ENCODE data around the gene RAPGEF3.
A peak's percentile ranks its signal among the peaks of the same experiment; 100 is the strongest.

The RAPGEF3 gene

DNA sequence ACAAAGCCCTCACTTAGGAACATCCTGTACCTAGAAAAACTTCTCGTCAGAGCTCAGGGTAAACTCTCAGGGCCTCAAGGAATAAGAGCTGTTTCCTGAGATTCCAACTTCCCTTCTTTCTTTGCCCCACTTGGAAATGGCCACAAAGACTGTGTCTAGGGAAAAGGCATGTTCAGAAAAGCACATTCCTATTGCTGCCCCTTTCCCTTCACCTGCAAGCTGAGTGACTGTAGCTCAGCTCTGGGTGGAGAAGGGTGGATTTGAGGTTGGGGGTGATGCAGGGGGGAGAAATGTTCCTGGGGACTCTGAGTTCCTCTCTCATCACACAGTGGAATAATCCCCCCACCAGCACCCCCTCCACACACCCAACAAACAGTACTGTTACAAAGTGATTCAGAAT is 40.1 kb downstream of the RAPGEF3 start:
- no peak for DNase-seq (ENCODE audit: low read depth)

DNA sequence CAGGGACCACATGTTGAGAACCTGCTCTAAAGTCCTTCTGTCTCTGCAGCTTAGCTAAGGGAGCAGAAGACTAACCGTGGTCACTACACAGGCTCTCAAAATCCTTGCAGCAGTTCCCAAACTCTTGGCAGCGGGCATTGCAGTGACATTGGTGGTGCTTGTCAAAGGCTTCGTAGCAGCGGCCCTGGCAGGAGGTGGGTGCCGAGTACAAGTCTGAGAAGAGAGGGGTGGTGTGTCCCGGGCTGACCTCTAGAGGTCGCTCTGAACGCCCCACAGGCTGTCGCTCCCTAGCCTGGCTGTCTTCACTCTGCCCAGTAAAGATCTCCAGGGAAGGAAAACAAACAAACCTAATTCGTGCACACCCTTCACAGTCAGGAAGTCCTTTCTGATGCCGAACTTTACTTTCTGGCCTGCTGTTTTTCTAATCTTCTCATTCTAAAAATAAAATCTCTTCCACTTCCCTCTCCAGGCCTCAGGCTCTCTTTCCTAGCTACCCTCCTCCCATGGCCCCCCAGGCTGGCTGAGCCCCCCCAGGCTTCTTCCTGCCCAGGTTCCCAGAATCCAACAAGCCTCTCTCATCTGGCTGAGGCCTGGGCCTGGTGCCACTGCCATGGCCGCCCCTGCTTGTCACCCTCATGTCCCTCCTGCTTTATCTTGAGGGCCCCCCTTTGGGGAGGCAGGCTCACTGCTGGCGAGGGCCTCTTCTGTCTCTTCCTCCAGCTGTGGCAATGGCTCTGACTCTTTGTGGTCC is 41.1 kb downstream of the RAPGEF3 start:
- DNase-seq (ENCODE audit: low read depth): peak; percentile 78

DNA sequence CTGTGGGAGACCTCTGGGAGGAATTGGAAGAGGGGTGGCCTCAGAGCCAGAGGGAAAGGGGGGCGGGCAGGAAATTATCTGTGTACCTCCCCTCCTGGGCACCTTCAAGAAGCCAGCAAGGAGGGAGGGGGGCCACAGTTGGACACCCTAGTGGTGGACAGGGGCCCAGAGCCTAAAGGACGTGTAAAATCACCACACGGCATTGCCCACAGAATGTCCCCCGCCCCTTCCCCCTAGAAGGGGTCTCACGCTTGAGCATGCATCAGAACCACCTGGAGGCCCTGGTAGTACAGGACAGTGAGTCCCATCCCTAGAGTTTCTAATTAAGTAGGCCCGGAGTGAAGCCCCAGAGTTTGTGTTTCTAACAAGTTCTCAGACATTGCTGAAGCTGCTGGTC is 41.6 kb downstream of the RAPGEF3 start:
- no peak for DNase-seq (ENCODE audit: low read depth)

DNA sequence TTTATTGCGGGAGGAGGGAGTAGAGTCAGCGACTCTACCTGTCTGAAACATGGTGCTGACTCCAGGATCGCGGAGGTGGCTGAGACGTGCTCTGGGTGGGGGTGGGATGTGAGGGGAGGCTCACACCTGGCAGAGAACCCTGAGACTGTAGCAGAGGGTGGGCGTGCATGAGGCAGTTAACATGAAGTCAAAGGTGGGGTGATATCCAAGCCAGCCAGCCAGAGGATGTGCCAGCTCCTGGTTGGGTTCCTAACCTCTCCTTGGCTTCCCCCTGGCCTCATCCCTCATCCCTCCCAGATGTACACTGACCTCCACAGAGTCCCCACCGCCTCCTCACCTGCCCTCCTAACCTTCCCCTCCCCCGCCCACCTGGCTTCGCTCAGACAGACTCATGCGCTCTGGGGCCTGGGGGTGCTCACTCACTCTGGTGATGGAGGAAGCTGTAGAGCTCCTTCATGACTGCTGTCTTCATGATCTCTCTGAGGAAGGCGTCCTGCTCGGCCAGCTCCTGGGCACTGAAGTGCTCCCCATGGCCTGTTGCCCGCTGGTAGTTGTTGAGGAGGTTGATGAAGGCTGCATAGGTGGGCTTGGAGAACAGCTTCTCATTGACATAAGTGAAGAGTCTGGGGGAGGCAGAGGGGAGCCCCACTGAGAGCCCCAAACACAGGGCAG is 42.7 kb downstream of the RAPGEF3 start:
- DNase-seq (ENCODE audit: low read depth): no peak

DNA sequence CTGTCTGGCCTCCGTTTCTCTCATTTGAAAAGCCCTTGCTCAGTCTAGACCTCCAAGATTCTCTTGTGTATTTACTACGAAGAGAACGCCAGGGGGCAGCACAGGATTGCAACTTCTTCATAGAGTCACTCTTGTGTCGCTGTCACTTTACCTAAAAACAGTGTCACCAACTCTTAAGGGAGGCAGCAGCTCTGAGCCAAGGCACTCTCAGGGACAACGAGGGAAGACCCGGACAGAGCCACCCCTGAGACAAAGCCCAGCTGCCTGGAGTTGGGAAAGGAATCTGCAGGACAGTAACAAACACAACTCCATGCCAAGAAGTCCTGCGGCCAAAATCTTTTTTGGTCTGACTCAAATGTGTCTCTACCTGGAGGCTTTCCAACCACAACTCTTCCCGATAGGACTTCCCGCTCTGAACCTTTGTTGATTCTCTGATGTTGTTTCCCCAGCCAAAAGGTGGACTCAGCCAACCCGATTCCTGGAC is 43.2 kb downstream of the RAPGEF3 start:
- peak; percentile 62 for DNase-seq (ENCODE audit: low read depth)

DNA sequence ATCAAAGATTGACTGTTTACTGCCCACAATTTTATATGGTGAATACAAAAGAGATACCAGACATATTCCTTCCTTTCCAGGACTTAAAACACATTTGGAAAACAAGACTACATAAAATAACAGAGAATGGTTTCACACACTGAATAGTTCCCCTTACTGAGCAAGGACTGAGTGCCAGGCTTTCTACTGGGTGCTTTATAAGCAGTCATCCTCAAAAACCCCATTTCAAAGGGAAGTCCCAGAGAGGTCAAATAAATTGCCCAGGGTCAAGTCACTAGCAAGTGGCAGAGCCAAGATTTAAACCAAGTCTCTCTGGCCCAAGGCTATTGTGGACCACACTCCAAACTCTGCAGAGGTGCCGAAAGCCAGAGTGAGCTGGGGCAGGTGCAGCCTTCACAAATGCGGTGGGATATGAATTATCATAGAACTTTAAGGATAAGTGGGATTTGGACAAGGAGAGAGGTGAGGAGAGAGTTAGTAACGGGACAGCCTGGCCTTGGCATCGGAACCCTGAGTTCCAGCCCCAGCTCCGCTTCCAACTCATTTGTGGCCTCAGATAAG is 43.8 kb downstream of the RAPGEF3 start:
- no peak for DNase-seq (ENCODE audit: low read depth)

DNA sequence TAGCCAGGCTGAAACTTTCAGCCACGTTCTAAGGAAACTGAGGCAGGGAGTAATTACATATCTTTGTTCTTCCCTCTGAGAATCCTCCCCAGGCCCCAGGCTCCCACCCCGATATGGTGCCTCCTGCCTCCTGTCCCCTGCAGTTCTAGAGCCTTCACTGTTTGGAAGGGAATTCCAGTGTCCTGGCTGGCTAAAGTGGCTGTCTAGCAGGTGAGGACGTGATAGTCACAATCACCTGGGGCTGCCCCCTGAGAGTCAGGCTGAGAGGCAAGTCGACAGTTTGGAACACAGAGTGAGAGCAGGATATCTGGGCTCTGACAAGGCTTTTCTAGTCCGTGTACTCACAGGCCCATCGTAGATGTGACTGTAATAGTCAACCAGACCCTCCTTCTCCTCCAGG is 46.5 kb downstream of the RAPGEF3 start:
- DNase-seq (ENCODE audit: low read depth): no peak

DNA sequence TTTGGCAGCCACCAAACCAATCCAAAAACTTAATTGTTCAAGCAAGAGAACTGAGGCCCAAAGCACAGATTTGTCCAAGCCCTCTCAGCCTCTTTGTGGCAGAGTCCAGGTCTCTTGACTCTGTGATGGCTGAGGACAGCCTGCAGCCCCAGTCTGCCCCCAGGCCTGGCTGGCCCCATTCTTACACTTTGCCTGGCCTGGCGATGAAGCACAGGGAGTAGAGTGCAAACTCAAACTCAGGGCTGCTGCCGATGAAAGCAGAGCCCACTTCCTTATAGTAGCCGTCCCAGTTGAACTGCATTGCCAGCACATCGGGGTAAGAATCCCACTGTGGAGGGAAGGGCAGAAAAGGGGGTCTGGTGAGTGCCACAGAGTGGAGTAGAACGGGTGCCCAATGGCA is 47.2 kb downstream of the RAPGEF3 start:
- no peak for DNase-seq (ENCODE audit: low read depth)

DNA sequence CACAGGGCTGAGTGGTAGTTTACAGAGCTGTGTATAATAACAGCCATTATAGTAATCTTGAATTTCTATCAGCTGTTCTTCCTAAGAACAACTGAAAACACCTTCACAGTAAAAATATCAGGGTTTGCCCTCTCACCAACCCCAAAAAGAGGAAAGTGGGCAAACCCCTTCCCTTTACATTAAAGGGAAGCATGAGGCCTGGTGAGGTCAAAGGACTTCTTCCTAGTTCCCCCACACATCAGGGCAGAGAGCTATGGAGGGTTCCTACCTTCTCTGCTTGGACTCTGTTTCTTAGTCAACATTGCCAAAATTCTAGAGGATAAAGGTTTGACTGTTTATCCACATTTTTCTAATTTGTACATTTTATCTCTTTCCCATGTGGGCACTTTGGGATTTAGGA is 48.4 kb downstream of the RAPGEF3 start:
- DNase-seq (ENCODE audit: low read depth): no peak

DNA sequence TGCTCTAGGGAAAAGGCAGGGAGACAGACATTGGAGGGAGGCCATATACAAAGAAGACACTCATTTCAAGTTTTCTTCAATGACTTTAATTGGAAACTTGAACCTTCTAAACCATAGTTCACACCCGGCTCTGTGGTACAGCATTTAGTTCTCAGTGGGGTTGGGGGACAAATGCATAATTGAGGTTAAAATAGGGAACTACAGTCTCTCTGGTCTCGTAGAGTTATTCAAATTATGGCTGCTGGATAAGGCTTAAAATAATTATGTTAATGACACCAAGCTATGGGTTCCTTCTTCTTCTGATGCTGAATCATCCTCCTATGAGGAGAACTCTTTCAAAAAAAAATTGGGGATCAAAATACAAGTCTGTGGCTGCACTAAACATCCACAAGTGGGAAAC is 49.0 kb downstream of the RAPGEF3 start:
- no peak for DNase-seq (ENCODE audit: low read depth)

DNA sequence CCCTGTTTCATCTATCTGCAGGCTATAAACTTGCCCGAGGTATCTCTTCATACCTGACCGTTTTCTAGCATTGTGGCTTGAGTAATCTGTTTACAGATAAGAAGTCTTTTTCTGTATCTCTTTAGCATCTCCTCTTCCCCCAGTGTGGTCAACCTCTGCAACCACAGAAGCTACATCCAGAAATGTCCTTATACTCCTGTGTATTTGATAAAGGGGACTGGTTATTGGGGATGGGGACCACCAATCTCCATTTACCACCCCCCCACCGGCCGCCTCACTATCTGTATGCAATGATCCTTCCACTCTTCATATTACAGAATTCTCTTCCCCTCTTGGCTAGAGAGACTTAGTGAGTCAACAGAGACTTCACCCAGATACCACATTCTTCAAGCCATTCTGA is 49.4 kb downstream of the RAPGEF3 start:
- DNase-seq (ENCODE audit: low read depth): no peak

DNA sequence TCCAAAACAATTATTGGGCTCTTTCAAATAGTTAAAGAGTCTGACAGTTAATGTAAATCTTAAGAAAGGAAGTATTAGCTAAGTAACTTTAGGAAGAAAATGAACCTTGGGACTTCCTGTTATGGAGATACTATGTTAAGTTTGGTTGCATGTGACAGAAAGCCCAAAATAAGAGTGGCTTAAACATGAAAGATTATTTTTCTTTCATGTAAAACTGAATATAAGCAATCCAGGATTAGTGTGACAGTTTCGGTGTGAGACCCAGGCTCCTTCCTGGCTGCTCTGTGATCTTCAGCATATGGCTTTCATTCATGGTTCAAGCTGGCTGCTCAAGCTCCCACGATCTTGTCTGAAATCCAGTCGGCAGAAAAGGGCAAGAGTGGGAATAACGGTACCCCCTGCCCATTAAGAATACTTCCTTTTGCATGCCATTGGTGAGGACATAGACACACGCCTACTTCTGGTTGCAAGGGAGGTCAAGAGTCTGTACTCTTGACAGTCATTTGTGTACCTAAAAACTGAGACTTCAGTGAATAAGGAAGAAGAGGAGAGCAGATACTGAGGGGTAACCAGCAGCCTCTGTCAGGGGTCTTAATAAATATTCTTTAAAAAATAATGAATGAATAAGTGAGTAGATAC is 50.7 kb downstream of the RAPGEF3 start:
- DNase-seq (ENCODE audit: low read depth): no peak

DNA sequence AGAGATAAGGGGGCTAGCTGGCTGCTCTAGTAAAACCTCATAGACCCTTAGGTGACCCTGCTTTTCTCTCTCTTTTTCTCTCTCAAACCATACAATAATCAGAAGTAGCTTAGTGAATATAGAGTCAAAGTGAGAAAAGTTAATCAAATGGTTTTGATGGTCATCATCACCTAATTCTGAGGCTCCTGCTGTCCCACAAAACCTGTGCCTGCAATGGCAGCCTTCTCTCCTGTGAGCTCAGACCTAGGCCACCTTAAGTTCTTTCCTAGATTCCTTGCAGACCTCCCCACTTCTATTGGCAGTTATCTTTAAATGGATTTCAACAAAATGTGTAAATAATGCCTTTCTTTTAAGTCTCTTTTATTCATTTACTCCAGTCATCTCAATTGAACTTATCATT is 51.3 kb downstream of the RAPGEF3 start:
- DNase-seq (ENCODE audit: low read depth): no peak

DNA sequence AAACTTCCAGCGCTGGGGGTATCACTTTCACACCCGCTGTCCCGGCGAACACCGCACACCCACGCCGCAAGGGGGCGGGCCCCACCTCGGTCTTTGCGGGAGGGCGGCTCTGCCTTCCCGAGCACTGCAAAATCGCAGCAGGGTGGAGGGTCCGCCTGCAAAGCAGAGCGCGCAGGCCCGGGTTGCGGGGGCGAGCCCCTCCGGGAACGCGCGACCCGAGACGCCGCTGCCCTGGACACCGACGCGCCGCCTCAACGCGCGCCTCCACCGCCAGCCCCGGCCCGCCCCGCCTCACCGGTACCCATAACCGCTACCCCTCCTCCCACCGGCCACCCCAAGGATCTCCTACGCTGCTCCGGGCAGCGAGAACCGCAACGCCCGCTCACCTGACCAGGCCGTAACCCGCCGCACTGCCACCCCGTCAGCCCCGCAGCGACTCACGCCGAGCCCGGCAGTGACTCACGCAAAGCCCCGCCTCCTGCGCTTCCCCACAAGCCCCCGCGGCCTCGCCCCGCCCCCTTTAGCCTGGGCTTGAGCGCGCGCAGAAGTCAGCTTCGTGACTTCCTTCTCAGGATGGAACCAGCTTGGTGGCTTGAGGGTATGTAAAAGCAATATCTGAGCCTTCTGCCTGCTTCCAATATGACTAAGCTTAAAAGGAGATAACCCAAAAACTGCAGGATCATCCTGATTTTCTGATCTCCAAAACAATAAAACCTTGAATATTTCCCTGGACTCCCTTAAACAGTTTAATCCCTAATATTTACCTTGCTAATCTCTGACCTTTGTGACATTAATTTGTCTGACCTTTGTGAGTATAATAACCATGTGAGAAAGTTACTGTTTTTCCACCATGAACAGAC is 52.9 kb downstream of the RAPGEF3 start, which contains the start of gene RPAP3:
Gene RPAP3, minus strand, starts transcription at position 465 of the 860 bp plus-strand sequence. CDS start 3,190 bp downstream, outside the sequence.
- DNase-seq (ENCODE audit: low read depth): peak; percentile 84

DNA sequence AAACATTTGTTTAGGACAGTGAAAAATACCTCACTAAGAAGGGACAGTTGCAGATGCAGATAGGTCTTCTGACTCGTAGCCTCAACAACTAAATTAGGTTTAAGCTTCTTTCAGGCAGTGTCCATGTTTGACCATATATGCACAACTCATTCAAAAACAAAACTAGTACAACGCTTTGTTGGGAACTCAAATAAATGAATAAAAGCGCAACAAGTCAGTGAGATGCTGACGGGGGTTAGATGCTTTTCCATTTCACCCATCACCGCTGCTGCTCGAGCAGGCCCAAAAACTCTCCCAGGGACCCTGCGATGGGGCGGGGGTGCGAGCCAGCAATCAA is 53.5 kb downstream of the RAPGEF3 start:
- DNase-seq (ENCODE audit: low read depth): no peak

DNA sequence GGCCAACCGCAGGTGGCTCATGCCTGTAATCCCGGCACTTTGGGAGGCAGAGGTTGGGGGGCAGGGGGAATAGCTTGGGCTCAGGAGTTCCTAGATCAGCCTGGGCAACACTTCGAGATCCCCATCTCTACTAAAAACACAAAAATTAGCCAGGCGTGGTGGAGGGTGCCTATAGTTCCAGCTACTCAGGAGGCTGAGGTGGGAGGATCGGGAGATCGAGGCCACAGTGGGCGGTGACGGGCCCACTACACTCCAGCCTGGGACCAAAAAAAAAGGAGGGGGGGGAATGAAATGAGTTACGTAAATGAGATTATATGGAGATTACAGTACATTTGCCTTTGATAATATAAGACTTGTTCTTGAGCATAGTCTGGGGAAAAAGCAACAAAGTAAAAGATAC is 54.0 kb downstream of the RAPGEF3 start:
- no peak for DNase-seq (ENCODE audit: low read depth)

DNA sequence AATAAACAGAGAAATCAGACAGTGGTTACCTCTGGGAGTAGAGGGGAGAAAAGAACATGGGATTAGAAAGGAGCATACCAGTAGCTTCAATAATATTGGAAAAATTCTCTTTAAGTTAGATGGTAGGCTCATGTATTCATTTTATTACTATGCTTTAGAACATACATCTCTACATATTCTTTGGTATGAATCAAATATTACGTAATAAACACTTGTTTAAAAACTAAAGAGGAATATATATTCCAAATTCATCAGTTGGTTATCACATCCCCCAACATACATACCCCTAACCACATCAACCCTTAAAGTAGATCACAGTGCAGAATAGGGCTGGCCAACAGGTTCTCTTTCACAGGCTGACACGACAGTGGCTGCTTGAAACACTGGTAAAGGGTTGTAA is 58.4 kb downstream of the RAPGEF3 start:
- DNase-seq (ENCODE audit: low read depth): no peak

DNA sequence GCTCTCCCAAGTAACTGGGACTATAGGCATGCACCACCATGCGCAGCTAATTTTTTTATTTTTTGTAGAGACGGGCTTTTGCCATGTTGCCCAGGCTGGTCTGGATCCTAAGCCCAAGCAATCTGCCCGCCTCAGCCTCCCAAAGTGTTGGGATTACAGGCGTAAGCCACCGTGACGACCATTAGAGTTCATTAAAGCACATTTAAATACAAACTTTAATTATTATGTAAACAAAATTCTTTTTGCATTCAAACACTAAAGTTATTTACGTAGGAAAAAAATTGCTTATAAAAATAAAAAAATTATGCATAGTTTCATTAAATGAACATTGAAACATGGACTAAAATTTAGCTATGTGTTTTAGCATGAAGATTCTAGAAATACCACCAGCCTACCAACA is 60.0 kb downstream of the RAPGEF3 start:
- no peak for DNase-seq (ENCODE audit: low read depth)

DNA sequence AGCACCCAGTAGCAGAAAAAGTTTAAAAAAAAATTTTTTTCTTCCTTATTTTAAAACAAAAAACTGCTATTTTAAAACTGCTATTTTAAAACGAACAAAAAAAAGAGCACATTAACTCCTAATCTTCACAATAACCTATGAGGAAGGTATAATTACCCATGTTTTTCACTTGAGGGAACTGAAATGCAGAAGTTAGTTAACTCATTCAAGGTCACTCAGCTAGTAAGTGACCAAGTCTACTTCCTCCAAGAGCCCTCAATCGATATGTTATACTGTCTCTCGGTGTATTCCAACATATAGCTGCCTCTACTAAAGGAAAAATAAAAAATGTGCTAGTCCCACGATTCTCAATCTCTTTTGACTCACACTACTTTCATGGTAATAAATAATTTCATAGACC is 60.6 kb downstream of the RAPGEF3 start:
- no peak for DNase-seq (ENCODE audit: low read depth)

DNA sequence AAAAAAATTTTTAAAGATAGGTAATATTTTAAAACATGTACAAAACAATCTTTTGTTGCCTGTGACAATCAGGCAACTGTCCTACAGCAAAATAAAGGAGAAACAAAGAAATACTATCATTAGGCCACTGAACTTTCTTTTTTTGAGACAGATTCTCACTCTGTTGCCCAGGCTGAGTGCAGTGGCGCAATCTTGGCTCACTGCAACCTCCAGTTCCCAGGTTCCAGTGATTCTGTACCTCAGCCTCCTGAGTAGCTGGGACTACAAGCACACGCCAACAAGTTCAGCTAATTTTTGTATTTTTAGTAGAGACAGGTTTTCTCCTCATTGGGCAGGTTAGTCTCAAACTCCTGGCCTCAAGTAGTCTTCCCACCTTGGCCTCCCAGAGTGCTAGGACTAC is 69.5 kb downstream of the RAPGEF3 start:
- no peak for DNase-seq (ENCODE audit: low read depth)

DNA sequence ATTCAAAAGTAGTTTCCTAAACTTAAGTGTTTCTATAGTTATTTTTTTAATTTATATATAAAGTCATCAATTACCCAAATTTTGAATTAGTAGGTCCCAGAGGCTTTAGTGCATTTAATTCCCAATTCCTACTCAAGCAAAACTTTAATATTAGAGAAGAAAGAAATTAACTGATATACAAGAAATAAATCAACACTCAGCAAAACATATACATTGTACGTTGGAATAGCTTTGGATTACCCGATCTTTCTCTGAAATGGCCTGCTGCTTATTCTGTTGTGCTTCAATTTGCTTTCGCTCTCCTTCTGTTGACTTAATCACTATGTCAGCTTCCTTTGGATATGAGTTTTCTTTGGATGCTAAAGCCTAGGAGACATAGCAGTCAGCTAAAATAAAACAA is 71.0 kb downstream of the RAPGEF3 start:
- DNase-seq (ENCODE audit: low read depth): no peak

DNA sequence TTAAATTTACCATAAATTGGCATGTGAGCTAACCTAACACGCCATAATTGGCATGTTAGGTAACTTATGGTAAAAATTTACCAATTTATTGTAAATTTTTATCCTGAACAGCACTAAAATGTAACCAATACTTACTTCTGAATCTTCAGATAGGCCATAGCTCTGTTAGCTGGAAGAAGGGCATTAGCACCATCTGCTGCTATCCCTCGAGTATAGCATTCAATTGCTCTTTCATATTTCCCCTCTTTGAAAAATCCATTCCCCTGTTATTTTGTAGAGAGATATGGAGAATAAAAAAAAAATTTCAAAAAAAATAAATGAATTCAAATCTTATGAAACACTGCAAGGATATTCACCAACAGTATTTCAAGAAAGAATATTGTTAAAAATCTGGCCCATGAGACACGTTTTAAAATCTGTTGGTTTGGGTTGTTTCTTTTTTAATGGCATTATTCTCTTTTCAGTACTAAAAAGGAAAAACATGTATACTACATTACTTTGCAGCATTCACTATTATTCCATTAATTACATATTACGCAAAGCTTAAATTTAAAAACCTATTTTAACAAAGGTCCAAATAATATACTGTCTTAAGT is 71.9 kb downstream of the RAPGEF3 start:
- peak; percentile 11 for DNase-seq (ENCODE audit: low read depth)

All from GM04504 (cell line).